GM21390 (cell line): ENCODE results near the gene BMP7.
"Not testable (repeated sequence)": the region's sequence is repeated elsewhere in the genome, so short reads cannot be mapped to it uniquely, and the experiment has no call there.

Experiments
- ATAC-seq: cut with Tn5 transposase; IDR thresholded peaks from one replicate; pipeline ENCODE4 v1.9.1; 2021; ENCODE audit not compliant: unreplicated experiment

BMP7 gene

DNA sequence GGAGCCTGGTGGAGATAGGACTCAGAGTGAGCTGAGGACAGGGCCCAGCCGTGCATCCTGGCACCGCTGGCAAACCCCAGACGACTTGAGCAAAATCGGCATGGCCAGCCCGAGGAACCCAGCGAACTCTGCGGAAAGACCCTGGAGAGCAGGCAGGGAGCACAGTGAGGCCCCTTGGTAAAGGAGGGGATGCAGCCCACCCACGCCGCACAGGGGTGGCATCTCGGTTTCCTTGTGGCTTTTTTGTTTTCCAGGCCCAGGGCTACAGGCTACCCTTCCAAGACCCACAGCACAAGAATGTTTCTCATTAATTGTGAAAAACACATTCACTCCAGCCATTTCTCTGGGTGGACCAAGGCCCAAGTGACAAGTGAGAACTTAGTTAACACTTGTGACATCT lies 71.4 kb downstream of the BMP7 start:
- ATAC-seq: no peak

DNA sequence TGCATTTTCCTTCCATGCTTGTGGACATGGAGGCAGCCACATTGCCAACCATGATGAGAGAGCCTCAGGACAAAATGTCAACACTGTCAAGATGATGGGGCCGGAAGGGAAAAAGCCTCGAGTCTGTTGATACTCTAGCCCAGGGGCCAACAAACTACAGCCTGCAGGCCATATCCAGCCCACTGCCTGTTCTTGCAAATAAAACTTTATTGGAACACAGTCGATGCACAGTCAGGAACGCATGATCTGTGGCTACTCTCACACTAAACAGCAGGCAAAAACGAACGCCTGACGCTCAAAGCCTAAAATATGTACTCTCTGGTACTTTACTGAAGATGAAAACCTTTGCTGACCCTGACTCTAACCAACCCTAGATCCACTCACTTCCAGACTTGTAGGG lies 72.3 kb downstream of the BMP7 start:
- ATAC-seq: no peak

DNA sequence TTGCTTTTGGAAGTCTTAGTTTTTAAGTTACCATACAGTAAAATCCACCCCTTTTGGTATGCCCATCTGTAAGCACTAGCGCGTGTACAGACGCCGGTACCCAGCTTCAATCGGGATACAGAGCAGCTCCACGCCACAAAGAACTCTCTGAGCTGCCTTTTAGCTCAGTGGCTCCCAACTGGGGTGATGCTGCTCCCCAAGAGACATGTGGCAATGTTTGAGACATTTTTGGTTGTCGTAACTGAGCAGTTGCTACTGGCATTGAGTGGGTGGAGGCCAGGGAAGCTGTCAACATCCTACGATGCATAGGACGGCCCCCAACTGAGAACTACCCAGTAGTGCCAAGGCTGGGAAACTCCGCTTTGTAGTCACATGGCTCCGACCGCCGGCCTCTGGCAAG lies 73.3 kb downstream of the BMP7 start:
- no peak for ATAC-seq

DNA sequence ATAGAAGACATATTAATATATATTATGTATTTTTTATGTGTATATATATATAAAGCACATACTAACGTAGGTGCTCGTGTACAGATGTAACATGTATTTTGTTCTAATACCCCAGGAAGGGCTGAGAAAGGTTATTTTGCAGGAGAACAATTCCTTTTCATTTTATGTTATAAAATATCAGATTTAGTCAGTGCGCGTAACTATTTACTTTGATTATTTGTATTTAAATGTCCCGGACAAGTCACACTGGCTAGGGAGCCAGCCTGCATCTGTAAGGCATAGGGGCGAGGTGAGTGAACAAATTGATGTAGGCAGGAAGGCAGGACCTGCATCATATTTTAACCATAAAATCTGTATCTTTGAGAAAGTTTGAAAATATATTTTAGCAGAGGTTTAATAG lies 74.1 kb downstream of the BMP7 start:
- ATAC-seq: no peak

DNA sequence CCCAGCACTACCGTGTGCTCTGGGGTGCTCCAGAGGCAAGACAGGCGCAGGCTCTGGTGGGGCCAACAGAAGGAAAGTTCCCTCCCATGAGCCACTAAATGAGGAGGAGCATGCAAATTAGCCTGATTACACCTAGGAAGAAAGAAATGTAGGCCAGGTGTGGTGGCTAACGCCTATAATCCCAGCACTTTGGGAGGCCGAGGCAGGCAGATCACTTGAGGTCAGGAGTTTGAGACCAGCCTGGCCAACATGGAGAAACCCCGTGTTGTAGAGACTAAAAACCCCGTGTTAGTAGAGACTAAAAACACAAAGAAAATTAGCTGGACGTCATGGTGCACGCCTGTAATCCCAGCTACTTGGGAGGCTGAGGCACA lies 75.2 kb downstream of the BMP7 start:
- not testable (repeated sequence) for ATAC-seq

DNA sequence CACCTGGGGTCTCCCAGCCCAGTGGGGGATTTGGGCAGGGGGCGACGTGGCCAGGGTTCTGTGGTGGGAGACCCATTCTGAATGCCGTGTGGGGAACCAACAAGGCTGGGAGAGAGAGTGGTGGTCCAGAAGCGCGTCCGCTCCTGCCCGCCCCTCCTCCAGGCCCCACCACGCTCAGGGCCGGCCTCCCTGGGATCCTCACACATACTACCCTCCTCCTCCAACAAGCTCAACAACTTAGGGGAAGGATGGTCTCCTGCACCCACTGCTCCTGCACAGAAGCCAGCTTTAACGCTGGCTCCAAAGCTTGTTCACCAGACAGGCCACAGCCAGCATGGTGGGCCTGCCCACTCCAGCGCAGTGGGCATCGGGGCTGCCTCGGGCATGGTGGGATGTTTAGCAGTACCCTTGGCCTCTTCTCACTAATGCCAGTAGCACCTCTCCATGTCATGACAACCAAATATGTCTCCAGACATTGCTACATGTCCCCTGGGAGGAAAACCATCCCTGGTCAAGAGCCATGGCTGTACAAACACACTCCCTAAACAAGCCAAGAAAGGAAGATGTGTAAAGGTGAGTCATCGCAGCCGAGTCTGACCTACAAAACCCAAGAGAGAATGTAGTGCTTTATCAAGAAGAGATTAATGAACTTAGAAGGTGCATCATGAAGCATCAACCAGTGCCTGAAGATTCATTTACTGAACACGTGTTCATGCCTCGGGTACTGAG lies 75.7 kb downstream of the BMP7 start:
- ATAC-seq: no peak

DNA sequence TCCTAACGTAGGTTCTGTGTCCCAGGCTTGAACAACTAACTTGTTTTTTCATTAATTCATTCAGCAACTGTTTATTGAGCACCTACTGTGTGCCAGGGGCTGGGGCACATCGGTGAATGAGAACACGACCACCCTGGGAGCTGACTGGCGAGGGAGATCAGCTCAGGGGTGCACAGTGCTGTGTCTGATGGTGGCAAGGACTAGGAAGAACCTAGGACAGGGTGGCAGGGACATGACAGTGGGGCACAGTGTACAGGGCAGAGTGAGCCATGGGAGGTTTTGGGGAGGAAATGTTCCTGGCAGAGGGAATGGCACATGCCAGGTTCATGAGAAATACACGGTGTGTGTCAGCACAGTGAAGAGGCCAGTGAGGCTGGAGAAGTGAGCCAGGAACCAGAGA lies 76.7 kb downstream of the BMP7 start:
- no peak for ATAC-seq

DNA sequence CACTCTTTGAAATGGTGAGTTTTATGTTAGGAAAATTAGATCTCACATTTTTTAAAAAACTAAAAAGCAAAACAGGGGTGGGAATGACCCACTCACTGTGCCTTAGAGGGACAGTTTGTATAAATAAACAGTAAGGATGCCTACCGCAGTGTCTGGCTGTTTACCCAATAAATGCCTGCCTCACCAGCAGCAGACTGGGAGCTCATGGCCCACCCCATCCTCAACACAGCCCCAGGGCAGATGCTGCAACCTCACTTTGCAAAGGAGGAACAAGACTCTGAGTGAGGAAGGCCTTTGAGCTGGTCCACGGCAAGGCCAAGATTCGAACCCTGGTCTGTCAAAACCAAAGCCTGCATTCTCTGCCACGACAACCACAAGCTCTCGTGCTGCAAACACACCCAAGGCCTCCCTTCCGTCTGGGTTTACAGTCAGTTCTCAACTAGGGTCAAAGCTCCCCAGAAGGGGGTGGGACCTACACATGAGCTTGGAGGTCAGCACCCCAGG lies 77.8 kb downstream of the BMP7 start:
- ATAC-seq: no peak

DNA sequence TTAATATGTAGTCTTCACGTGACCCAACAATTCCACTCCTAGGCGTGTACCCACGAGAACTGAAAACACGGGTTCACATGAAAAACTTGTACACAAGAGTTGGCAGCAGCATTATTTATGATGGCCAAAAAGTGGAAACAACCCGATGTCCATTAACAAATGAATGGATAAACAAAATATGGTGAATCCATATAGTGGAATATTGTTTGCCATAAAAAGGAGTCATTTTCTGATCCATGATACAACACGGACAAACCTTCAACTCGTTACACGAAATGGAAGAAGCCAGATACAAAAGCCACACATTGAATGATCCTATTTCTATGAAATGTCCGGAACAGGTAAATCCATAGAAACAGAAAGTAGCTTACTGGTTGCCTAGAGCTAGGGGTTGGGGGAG lies 78.4 kb downstream of the BMP7 start:
- ATAC-seq: no peak

DNA sequence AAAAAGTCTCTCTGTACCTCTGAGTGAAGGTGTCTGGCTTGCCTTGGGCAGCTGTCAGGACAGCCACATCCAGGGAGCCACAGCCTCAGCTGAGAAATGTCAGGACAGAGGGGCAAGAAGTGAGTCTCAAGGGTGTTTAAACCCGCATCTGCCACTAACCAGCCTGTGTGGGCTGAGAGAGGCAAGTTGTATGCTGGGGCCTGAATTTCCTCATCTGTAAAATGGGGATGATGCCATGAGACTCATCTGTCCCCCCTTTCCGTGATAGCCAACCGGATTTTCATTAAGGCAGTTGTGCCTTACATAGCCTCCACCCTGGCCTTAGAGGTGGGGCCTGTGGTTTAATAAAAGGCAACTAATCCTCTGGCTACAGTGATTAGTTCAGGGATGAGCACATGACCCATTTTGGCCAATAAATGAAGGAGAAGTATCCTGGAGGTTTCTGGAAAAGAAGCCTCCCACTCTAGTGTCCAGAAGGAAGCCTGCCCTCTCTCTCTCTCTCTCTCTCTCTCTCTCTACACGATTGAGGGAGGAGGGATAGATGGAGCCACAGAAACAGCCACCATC lies 79.3 kb downstream of the BMP7 start:
- no peak for ATAC-seq

DNA sequence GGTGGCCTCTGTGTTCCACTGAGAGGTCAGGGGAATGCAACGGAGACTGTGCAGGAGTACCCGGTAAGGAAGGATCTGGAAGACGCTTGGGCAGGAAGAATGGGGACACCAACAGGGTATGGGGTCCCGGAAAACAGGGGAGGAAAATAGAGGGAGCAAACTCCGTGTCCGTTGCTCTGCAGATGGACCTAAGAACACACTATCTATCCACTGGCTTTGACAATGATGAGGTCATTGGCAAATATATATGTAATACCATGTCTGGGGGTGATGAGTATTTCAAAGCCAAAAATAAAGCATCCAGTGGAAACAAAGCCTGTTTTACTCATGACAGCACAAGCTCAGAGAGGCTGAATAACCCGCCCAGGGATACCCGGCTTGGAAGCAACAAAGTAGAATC lies 80.2 kb downstream of the BMP7 start:
- no peak for ATAC-seq

DNA sequence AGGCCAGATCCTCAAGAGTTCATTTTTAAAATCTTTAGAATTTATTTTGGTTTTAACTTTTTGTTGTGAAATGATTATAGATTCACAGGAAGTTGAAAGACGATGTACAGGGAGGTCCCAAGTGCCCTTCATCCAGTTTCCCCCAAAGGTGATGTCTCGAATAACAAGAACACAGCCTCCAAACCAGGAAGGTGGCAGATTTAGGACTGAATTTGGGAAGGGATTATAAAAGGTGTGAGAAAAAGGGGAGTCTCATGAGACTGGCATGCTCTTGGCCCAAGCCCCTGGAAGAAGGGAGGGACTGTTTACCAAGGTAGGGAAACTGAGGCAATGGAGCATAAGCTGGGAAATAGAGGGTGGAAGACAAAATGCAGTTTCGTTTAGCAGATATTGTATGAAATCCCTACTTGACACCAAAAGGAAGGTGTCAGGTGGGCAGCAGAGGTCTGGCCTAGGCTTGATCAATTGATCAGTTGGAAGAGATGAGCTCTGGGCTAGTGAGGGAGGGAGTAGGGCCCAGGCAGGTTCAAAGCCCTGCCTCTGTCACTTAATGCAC lies 81.2 kb downstream of the BMP7 start:
- ATAC-seq: no peak

DNA sequence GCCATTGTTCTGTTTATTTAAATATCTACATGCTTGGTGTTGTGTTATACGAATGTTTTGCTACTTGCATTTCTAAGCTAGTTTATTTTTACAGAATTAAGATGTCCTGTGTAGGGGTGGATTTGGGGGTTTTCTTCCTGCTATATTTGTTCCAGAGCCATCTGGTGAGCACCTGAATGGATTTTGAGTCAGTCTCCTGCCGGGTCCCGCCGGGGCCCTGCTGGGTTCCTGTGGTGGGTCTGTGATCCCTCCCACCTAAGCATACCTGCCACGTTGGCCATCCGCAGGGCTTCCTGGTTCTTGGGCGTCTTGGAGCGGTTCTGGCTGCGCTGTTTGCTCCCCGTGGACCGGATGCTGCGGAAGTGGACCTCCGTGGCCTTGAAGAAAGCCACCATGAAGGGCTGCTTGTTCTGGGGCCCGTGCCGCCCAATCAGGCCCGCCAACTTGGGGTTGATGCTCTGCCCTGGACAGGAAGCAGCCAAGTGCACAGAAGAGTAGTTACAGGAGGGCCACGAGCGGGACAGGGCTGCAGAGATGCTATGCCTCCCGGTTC lies 82.9 kb downstream of the BMP7 start:
- ATAC-seq: no peak

DNA sequence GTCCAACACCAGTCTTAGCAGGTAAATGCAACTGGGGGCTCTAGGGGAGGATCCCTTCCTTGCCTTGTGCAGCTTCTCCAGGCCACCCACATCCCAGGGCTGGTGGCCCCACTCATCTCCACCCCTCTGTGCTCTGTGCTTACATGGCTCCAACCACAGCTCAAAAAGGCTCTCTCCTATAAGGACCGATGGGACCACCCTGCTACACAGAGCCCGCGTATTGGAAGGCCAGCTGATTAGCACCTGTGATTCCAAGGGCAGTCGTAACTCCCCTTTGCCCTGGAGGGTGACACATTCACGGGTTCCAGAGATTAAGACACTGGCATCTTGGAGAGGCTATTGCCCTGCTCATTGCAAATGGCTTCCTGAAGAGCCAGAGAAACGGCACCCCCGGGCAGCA lies 84.8 kb downstream of the BMP7 start:
- ATAC-seq: no peak

DNA sequence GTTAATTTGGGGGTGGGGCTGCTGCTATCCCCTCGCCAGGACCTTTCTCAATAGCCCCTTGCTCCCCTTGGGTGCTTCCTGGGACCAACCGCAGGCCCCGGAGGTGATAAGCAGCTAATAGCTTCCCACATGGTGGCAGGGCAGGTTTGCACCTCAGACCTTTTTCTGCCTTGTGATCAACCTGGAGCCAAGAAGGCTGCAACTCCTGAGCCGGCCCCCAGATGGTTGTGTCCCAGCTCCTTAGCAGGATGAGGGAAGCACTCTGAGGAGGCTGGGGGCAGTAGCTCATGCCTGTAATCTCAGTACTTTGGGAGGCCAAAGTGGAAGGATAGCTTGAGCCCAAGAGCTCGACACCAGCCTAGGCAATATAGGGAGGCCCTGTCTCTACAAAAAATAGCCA lies 85.5 kb downstream of the BMP7 start:
- no peak for ATAC-seq

DNA sequence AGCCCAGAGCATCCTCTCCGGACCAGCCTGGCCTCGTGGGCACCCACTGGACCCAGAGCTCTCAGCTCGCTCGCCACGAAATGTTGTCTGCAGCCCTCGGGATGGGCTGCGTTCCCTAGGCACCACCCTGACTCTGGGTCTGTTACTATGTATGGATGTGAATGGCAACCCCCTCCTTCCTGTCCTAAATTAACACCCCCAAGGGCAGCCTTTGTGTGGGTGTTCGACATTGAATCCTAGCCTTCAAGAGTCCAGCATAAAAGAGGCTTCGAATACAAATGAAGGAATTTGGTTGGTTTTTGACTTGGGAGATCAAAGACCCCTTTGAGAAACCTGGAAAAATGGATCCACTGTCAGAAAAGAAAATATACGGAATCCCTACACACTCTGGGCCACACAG lies 86.1 kb downstream of the BMP7 start:
- ATAC-seq: no peak

DNA sequence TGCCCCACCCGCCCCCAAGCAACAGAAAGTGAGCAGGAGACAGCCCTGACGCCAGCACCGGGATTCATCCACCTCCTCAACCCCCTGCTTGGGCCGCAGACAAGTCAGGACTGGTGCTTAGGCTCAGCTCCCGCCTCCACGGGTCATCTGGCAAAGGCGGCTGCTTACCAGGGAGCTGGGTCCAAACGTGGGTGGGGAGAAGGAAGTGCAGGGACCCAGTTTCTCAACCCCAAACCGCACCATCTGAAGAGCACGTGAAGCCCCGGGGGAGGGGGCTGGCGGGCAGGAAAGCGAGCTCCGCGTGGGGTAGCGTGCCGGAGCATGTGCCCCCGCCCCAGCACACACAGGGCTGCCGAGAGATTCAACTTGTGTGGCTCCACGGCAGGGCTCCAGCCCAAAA lies 87.2 kb downstream of the BMP7 start:
- ATAC-seq: no peak

DNA sequence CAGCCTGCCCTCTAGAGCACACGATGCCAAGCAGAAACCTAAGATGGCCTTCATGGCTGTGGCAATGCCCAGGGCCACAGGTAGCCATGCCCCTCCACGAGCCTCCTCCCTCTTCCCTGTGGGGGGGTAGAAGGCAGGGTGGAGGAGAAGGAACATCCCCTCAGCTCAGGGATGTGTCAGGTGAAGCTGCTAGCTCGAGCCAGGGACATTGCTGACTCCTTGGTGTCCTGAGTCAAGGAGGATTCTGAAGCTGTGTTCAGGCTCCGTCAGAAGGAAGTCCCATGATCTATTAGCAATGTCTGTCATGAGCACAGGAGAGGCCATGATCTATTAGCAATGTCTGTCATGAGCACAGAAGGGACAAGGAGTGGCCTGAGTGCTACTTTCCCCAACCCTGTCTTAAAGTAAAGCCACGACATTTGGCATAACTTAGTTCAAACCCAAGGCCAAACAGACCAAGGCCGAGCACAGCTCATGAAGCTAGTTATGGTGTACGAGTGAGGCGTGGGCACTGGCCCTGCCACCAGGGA lies 87.8 kb downstream of the BMP7 start:
- ATAC-seq: no peak

DNA sequence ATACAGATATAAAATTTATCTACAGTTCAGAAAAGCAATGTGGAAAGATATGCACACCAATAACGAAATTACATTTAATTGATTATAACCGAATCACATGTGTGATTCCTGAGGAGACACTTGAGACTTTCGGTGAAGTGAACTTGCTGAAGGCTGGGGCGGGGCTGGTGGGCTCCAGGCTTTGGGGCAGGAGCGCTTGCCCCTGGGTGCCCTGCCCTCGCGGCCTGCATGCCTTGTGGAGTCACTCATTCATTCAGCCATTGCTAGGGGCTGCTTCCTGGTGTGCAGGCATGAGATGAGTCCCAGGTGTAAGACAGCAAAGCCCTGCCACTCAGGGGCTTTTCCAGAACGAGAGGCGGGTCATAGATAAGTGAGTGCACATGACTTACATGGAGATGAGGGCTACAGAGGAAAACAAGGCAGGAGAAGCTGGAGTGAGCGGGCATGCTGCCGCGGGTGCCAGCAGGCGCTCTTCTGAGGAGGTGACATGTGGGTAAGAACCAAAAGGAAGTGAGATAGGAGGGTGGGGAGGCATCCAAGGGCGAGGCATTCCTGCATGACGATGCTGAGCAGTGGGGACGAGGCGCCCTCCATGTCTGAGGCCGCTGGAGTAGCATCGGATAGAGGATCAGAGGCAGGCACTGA lies 88.7 kb downstream of the BMP7 start:
- ATAC-seq: no peak

DNA sequence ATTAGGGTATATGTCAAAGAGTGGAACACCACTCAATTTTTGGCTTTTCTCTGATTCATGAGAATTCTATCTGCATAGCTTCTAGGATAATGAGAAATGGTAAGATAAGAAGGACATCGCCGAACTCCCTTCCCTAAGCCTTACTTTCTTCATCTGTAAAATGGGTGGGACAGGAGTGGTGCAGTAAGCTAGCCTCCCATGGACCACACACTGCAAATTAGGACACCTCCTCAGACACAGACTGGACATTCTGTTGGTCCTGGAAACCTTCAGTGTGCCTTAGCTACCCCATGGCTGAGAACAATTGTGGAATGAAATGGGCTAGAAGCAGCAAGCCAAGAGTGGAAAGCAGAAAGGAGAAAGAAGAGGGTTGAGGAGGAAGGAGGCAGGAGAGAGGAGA lies 89.6 kb downstream of the BMP7 start:
- ATAC-seq: no peak

DNA sequence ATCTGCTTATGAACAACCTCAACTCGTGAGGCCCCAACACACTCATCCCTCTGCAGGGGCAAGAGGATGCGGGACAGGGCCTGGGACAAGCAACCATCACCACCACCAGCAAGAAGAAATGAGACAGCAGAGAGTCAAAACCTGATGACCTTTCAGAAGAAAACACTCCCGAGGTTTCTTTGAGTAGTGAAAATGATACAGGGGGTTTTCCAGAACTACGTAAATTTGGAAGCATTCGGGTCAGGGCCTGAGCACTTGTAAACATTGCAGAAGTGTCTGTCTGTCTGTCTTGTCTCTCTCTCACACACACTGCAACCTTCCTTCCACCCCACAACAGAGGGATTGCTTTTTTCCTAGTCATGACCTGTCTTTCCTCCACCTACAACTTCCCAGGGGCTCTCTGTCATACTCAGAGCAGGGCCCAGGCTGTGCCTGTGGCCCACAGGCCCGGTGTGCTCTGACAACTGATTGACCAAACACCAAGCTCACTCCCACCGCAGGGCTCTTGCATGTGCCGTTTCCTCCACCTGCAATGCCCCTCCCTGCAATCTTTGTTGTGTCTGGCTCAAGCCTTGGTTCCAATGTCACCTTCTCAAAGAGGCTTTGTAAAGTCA lies 90.9 kb downstream of the BMP7 start:
- no peak for ATAC-seq
